BLaER1 treated with 17β-estradiol and CSF1 and Interleukin-3, amounts not matched to agents 10 nM and 100 nM (cell line): Measurements from ENCODE around the gene IQSEC2.
A peak's percentile ranks its signal among the peaks of the same experiment; 100 is the strongest.

Experiments
- H3K27ac ChIP-seq, 11 experiments: shearing (Covaris generic); formaldehyde crosslinking; 2 replicates each; pipeline ENCODE4 v1.8.1; 2022
- H3K27me3 ChIP-seq, 11 experiments: shearing (Covaris generic); formaldehyde crosslinking; 2 replicates each; pipeline ENCODE4 v1.8.1; 2022
- H3K36me3 ChIP-seq, 11 experiments: shearing (Covaris generic); formaldehyde crosslinking; 2 replicates each; pipeline ENCODE4 v1.8.1; 2022
- H3K4me1 ChIP-seq, 10 experiments: shearing (Covaris generic); formaldehyde crosslinking; 2 replicates each; pipeline ENCODE4 v1.8.1; 2022
- H3K4me2 ChIP-seq, 11 experiments: shearing (Covaris generic); formaldehyde crosslinking; 2 replicates each; pipeline ENCODE4 v1.8.1; 2022
- H3K4me3 ChIP-seq, 10 experiments: shearing (Covaris generic); formaldehyde crosslinking; 2 replicates each; pipeline ENCODE4 v1.8.1; 2022
- H3K9ac ChIP-seq, 11 experiments: shearing (Covaris generic); formaldehyde crosslinking; 2 replicates each; pipeline ENCODE4 v1.8.1; 2022
- H3K9me3 ChIP-seq, 11 experiments: shearing (Covaris generic); formaldehyde crosslinking; replicated peaks in 1 of 11; 2 replicates each; pipeline ENCODE4 v1.8.1; 2022
- H4K20me1 ChIP-seq, 11 experiments: shearing (Covaris generic); formaldehyde crosslinking; 2 replicates each; pipeline ENCODE4 v1.8.1; 2022
- Cebpa-rat ChIP-seq, 11 experiments: shearing (Covaris generic); IDR thresholded peaks; 2 replicates each; pipeline ENCODE4 v1.8.1; 2022

IQSEC2 gene

GRCh38 chrX:53257166-53257565, 24.2 kb downstream of the IQSEC2 start:
- H3K9me3 ChIP-seq: peaks cover 0 to 7% (median 0%) of the 10 kb centered on the region in 11 experiments; a peak in 3 of 22 replicates
- H3K27me3 ChIP-seq: peaks cover 40 to 96% (median 85%) of the 10 kb centered on the region in 11 experiments
- no peak for TF ChIP-seq Cebpa-rat (IDR thresholded peaks at IDR 0.05)
- H3K4me3 ChIP-seq: no peak overlapping the region
- no peak overlapping the region for H3K27ac ChIP-seq
- peaks cover 13 to 38% (median 24%) of the 10 kb centered on the region in 10 experiments for H3K4me1 ChIP-seq
- peaks cover 0 to 19% (median 0%) of the 10 kb centered on the region in 11 experiments; a peak in 3 of 22 replicates for H3K36me3 ChIP-seq
- peaks cover 0 to 55% (median 16%) of the 10 kb centered on the region in 11 experiments; a peak in 16 of 22 replicates for H4K20me1 ChIP-seq
- no peak overlapping the region for H3K9ac ChIP-seq
- H3K4me2 ChIP-seq: peak overlapping the region in 1 of 11 experiments; percentile 25; a peak in 1 of 22 replicates

- Histone ChIP-seq H3K9me3 (peaks cover 0 to 7% (median 0%) of the 10 kb centered on the region in 11 experiments; a peak in 3 of 22 replicates), H4K20me1 (peaks cover 0 to 50% (median 13%) of the 10 kb centered on the region in 11 experiments; a peak in 15 of 22 replicates), H3K4me1 (peaks cover 7 to 32% (median 18%) of the 10 kb centered on the region in 10 experiments), H3K9ac (no peak overlapping the region), H3K4me2 (peak overlapping the region in 1 of 11 experiments; percentile 25; a peak in 2 of 22 replicates), H3K36me3 (peaks cover 0 to 19% (median 0%) of the 10 kb centered on the region in 11 experiments; a peak in 3 of 22 replicates), H3K27me3 (peaks cover 34 to 96% (median 83%) of the 10 kb centered on the region in 11 experiments), H3K27ac (no peak overlapping the region), H3K4me3 (no peak overlapping the region)
- TF ChIP-seq Cebpa-rat (IDR thresholded peaks at IDR 0.05): no peak
Measured at GRCh38 chrX:53256446-53257041, 24.8 kb downstream of the IQSEC2 start.

- no peak overlapping the region for H3K27ac ChIP-seq
- peaks cover 34 to 95% (median 83%) of the 10 kb centered on the region in 11 experiments for H3K27me3 ChIP-seq
- H3K4me2 ChIP-seq: 0 out of 22 replicates have a peak overlapping the region, but pooled peaks of 1 of the 11 experiments have one; percentile 3
- no peak overlapping the region for H3K4me3 ChIP-seq
- peaks cover 0 to 7% (median 0%) of the 10 kb centered on the region in 11 experiments; a peak in 3 of 22 replicates for H3K9me3 ChIP-seq
- no peak overlapping the region for H3K9ac ChIP-seq
- peaks cover 0 to 24% (median 10%) of the 10 kb centered on the region in 10 experiments; a peak in 15 of 20 replicates for H3K4me1 ChIP-seq
- peaks cover 0 to 21% (median 0%) of the 10 kb centered on the region in 11 experiments; a peak in 4 of 22 replicates for H3K36me3 ChIP-seq
- no peak for TF ChIP-seq Cebpa-rat (IDR thresholded peaks at IDR 0.05)
- H4K20me1 ChIP-seq: peaks cover 0 to 50% (median 8%) of the 10 kb centered on the region in 11 experiments; a peak in 14 of 22 replicates
Measured at GRCh38 chrX:53255738-53256191, 25.6 kb downstream of the IQSEC2 start.

GRCh38 chrX:53254570-53255461, 26.6 kb downstream of the IQSEC2 start:
- Histone ChIP-seq H3K9me3 (peaks cover 0 to 7% (median 0%) of the 10 kb centered on the region in 11 experiments; a peak in 3 of 22 replicates), H3K4me1 (peaks cover 0 to 19% (median 4%) of the 10 kb centered on the region in 10 experiments; a peak in 7 of 20 replicates), H3K27ac (no peak overlapping the region), H3K27me3 (peaks cover 30 to 95% (median 83%) of the 10 kb centered on the region in 11 experiments), H3K36me3 (peaks cover 0 to 28% (median 0%) of the 10 kb centered on the region in 11 experiments; a peak in 4 of 22 replicates), H3K4me2 (peak overlapping the region in 3 of 11 experiments; percentile 5 to 19 (median 7); a peak in 1 of 22 replicates), H3K4me3 (no peak overlapping the region), H4K20me1 (peaks cover 0 to 47% (median 0%) of the 10 kb centered on the region in 11 experiments; a peak in 11 of 22 replicates), H3K9ac (no peak overlapping the region)
- TF ChIP-seq Cebpa-rat (IDR thresholded peaks at IDR 0.05): no peak

DNA sequence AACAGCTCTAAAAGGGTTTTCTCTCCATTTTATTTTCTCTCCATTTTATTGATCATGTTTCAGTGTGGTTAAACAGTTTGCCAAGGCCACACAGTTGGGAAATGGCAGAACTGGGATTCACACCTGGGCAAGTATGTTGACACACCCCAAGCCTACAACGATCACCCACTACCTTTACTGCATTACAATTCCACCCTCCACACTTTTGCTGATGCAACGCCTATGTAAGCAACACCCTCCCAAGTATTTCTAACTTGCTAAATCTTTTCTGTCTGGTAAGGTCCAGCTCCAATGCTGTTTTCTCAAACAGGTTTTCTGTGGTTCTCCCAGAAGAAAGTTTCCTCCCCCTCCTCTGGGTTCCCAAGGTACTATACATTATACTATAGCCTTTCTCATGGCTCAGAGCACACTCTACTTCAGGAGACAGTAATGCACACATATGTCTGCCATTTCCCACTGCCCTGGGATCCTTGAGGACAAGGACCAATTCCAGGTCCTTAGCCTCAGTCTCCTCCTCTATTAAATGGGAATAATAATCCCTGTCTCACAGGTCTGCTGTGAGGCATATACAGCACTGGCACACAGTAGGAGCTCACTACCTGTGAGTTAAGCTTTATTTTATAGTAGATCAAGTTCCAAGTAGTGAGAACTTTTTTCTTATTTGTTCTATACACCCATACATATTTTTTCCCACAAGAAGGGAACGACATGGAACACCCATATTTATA, 27.9 kb downstream of the IQSEC2 start:
- no peak overlapping the region for H3K4me2 ChIP-seq
- H3K9me3 ChIP-seq: peaks cover 0 to 7% (median 0%) of the 10 kb centered on the region in 11 experiments; a peak in 3 of 22 replicates
- H3K27ac ChIP-seq: no peak overlapping the region
- peaks cover 0 to 19% (median 4%) of the 10 kb centered on the region in 10 experiments; a peak in 7 of 20 replicates for H3K4me1 ChIP-seq
- H3K9ac ChIP-seq: no peak overlapping the region
- H4K20me1 ChIP-seq: peaks cover 0 to 47% (median 0%) of the 10 kb centered on the region in 11 experiments; a peak in 12 of 22 replicates
- TF ChIP-seq Cebpa-rat (IDR thresholded peaks at IDR 0.05): no peak
- peaks cover 0 to 31% (median 0%) of the 10 kb centered on the region in 11 experiments; a peak in 5 of 22 replicates for H3K36me3 ChIP-seq
- H3K27me3 ChIP-seq: peaks cover 37 to 98% (median 88%) of the 10 kb centered on the region in 11 experiments
- H3K4me3 ChIP-seq: no peak overlapping the region

DNA sequence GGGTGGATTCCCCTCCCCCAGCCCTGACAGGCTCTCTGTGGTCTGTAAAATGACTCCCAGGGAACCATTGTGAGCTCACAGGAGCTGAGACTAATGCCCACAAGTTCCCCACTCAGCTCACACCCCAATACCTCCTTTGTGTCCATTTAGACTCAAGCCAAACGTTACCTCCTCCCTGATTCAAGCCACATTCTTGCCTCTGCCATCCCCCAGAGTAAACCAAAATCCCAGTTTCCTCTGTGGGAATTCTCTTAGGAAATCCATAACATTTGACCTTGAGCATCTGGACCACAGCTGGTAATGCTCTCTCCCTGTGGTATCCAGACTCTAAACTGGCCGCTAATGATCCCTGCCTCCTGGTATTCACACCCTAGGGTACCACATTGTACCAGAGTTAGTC, 30.1 kb downstream of the IQSEC2 start:
- H3K36me3 ChIP-seq: peaks cover 0 to 48% (median 0%) of the 10 kb centered on the region in 11 experiments; a peak in 5 of 22 replicates
- TF ChIP-seq Cebpa-rat (IDR thresholded peaks at IDR 0.05): no peak
- no peak overlapping the region for H3K4me2 ChIP-seq
- no peak overlapping the region for H3K9ac ChIP-seq
- H4K20me1 ChIP-seq: peaks cover 0 to 34% (median 0%) of the 10 kb centered on the region in 11 experiments; a peak in 9 of 22 replicates
- peaks cover 0 to 7% (median 0%) of the 10 kb centered on the region in 11 experiments; a peak in 3 of 22 replicates for H3K9me3 ChIP-seq
- no peak overlapping the region for H3K4me3 ChIP-seq
- H3K4me1 ChIP-seq: peaks cover 0 to 13% (median 0%) of the 10 kb centered on the region in 10 experiments; a peak in 2 of 20 replicates
- no peak overlapping the region for H3K27ac ChIP-seq
- peaks cover 44 to 99% (median 95%) of the 10 kb centered on the region in 11 experiments for H3K27me3 ChIP-seq

DNA sequence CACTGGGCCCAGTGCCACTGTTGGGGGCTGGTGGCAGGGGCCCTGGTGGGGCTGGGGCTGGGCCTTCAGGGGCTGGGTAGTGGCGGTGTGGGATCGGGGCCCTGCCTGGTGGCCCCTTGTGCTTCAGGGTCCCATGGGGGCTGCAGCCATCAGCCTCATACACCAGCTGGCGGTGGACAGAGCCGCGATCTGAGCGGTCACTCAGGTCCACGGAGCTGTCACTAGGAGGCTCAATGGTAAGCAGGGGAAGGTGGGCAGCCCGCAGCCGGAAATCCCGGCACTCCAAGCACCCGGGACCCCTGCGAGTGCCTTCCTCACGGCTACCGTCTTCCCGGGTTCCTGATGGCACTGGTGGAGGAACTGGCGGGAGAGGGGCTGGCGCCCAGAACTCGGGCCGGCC, 30.8 kb downstream of the IQSEC2 start:
- Histone ChIP-seq H4K20me1 (peaks cover 0 to 28% (median 0%) of the 10 kb centered on the region in 11 experiments; a peak in 8 of 22 replicates), H3K4me1 (peaks cover 0 to 10% (median 0%) of the 10 kb centered on the region in 10 experiments; a peak in 2 of 20 replicates), H3K4me2 (no peak overlapping the region), H3K9ac (no peak overlapping the region), H3K9me3 (peaks cover 0 to 7% (median 0%) of the 10 kb centered on the region in 11 experiments; a peak in 3 of 22 replicates), H3K36me3 (peaks cover 0 to 50% (median 0%) of the 10 kb centered on the region in 11 experiments; a peak in 5 of 22 replicates), H3K27me3 (peaks cover 44 to 100% (median 97%) of the 10 kb centered on the region in 11 experiments), H3K27ac (no peak overlapping the region), H3K4me3 (no peak overlapping the region)
- TF ChIP-seq Cebpa-rat (IDR thresholded peaks at IDR 0.05): no peak
